K562 (cell line): Measurements from ENCODE around the gene TMEM158. TPM values are rescaled to one million over a fixed set of nuclear protein-coding genes. Genes with fewer than 3 reads are reported as not detected.

ENCODE experiments used
- ATAC-seq: fragments of 200-7000 bp; cut with Tn5 transposase; 3 replicates; pipeline ENCODE4 v1.9.1; 2020; ENCODE audit warnings: moderate library complexity
- BruUV-seq: library from RNA; stranded (reverse); fragments of 400-500 nt; replicated peaks from 2 replicates; lab custom pipeline; 2021; lab: Mats Ljungman, UMichigan
- CTCF ChIA-PET: fragments of 300-600 bp; formaldehyde crosslinking; extraction: SDS; loops from one replicate; lab custom pipeline; 2021; ENCODE audit warnings: low intra/inter-chr PET ratio; lab: Yijun Ruan, JAX
- POLR2A ChIA-PET: fragments of 300-600, 350-650 bp; sonication (Branson Sonifier 250); formaldehyde crosslinking; extraction: SDS; loops from one replicate; lab custom pipeline; 2021; ENCODE audit warnings: antibody characterized with exemption, inconsistent platforms; lab: Yijun Ruan, JAX
- DNase-seq, 4 experiments: peaks; one replicate each; pipeline versions ENCODE4 v3.0.0 to v3.0.0-alpha.2; 2011 to 2018; ENCODE audit warnings: low spot score in 3 of 4, mixed read lengths in 3 of 4; ENCODE audit errors: extremely low read depth in 1 of 4
- FAIRE-seq: peaks from 2 replicates; lab custom pipeline; 2011; peaks lifted over from hg19 to GRCh38; lab: Jason Lieb, UNC
- H2AFZ ChIP-seq: 2 replicates; pipeline ENCODE4 v1.6.0; 2011; ENCODE audit warnings: low read depth, low read length, control low read depth, inconsistent platforms
- H3K27ac ChIP-seq: fragments of 200-600 bp; 3 replicates; pipeline ENCODE4 v1.8.0; 2011; ENCODE audit warnings: low read depth, mild to moderate bottlenecking, control low read depth, inconsistent platforms, low read length, moderate library complexity, mixed read lengths; ENCODE audit errors: extremely low read depth
- H3K27me3 ChIP-seq, 2 experiments: fragments of 300-600 bp in 1 of 2; 2 replicates in 1 of 2; 3 replicates in 1 of 2; pipeline versions ENCODE4 v1.6.0 to v1.8.0; 2011; ENCODE audit warnings: inconsistent platforms in 2 of 2, low read length in 2 of 2, mild to moderate bottlenecking in 1 of 2, mixed read lengths in 1 of 2, moderate library complexity in 1 of 2; ENCODE audit not compliant: control insufficient read depth in 2 of 2, insufficient read depth in 2 of 2
- H3K36me3 ChIP-seq: fragments of 300-600 bp; 3 replicates; pipeline ENCODE4 v1.8.0; 2011; ENCODE audit warnings: mild to moderate bottlenecking, low read length, inconsistent platforms; ENCODE audit not compliant: control insufficient read depth, insufficient read depth
- H3K4me1 ChIP-seq, 2 experiments: fragments of 200-600 bp in 1 of 2; replicated peaks in 1 of 2; 2 replicates in 1 of 2; 3 replicates in 1 of 2; pipeline versions ENCODE4 v1.5.1 to v1.8.0; 2011; ENCODE audit warnings: inconsistent platforms in 2 of 2, low read length in 2 of 2, mild to moderate bottlenecking in 1 of 2, mixed read lengths in 1 of 2, moderate library complexity in 1 of 2; ENCODE audit not compliant: control insufficient read depth in 2 of 2, insufficient read depth in 2 of 2
- H3K4me2 ChIP-seq: 2 replicates; pipeline ENCODE4 v1.6.1; 2011; ENCODE audit warnings: low read length, control low read depth, inconsistent platforms, mixed read lengths; ENCODE audit not compliant: insufficient read depth
- H3K4me3 ChIP-seq: fragments of 200-600 bp; sonication (generic), shearing (Covaris generic); 2 replicates; pipeline ENCODE4 v1.5.1; 2016; ENCODE audit warnings: control low read depth, inconsistent platforms
- H3K79me2 ChIP-seq: fragments of 200-600 bp; 3 replicates; pipeline ENCODE4 v1.8.0; 2011; ENCODE audit warnings: low read length, inconsistent platforms; ENCODE audit not compliant: control insufficient read depth, insufficient read depth
- H3K9ac ChIP-seq, 2 experiments: 2 replicates each; pipeline versions ENCODE4 v1.6.0 to v1.6.1; 2011; ENCODE audit warnings: low read depth in 2 of 2, low read length in 2 of 2, control low read depth in 1 of 2, inconsistent platforms in 1 of 2, mild to moderate bottlenecking in 1 of 2, mixed read lengths in 1 of 2; ENCODE audit not compliant: insufficient read depth in 1 of 2
- H3K9me1 ChIP-seq: one replicate; pipeline ENCODE4 v1.6.0; 2011; ENCODE audit warnings: inconsistent platforms, mild to moderate bottlenecking, low read length, moderate library complexity; ENCODE audit not compliant: control insufficient read depth, insufficient read depth
- H3K9me3 ChIP-seq: replicated peaks from 2 replicates; pipeline ENCODE4 v1.5.1; 2011; ENCODE audit warnings: low read depth, low read length, inconsistent platforms; ENCODE audit not compliant: control insufficient read depth, insufficient read depth
- H4K20me1 ChIP-seq: replicated peaks from 2 replicates; pipeline ENCODE4 v1.6.1; 2011; ENCODE audit warnings: low read length, inconsistent platforms, mixed read lengths; ENCODE audit not compliant: control insufficient read depth, insufficient read depth
- ARHGAP35 ChIP-seq: fragments of 450-650 bp; IDR thresholded peaks from 2 replicates; pipeline ENCODE4 v1.6.1; 2018; ENCODE audit not compliant: partially characterized antibody
- BCL6 ChIP-seq: fragments of 250-450 bp; sonication (Bioruptor Pico); IDR thresholded peaks from 2 replicates; pipeline ENCODE4 v1.4.0; 2020
- ETS2 ChIP-seq: IDR thresholded peaks from 2 replicates; pipeline ENCODE4 v1.6.1; 2016; ENCODE audit warnings: borderline replicate concordance, missing genetic modification characterization, mild to moderate bottlenecking, moderate library complexity, missing compliant biosample characterization; ENCODE audit not compliant: poor library complexity, severe bottlenecking
- FOXM1 ChIP-seq, 2 experiments: fragments of 450-650 bp in 1 of 2; sonication (generic) in 1 of 2; formaldehyde crosslinking in 1 of 2; IDR thresholded peaks; 2 replicates each; pipeline versions ENCODE4 v1.6.1 to v1.9.0; 2017 to 2022; ENCODE audit warnings: low read depth in 2 of 2, mild to moderate bottlenecking in 2 of 2, missing genetic modification reagents in 1 of 2, moderate library complexity in 1 of 2
- IRF2 ChIP-seq: sonication (generic); formaldehyde crosslinking; IDR thresholded peaks from 2 replicates; pipeline ENCODE4 v1.8.1; 2022; ENCODE audit warnings: mild to moderate bottlenecking, missing genetic modification reagents
- RBM22 ChIP-seq: fragments of 200-400 bp; formaldehyde crosslinking; IDR thresholded peaks from 2 replicates; pipeline ENCODE4 v1.6.1; 2018; ENCODE audit warnings: low read length, low read depth; ENCODE audit not compliant: poor library complexity, severe bottlenecking
- TFE3 ChIP-seq: fragments of 450-650 bp; formaldehyde crosslinking; IDR thresholded peaks from 2 replicates; pipeline ENCODE4 v1.4.0; 2020; ENCODE audit warnings: mild to moderate bottlenecking, mixed read lengths
- ZFX ChIP-seq: sonication (generic); formaldehyde crosslinking; IDR thresholded peaks from 2 replicates; pipeline ENCODE4 v1.8.0; 2022; ENCODE audit warnings: mild to moderate bottlenecking, missing genetic modification reagents, moderate library complexity
- ZNF347 ChIP-seq: fragments of 450-650 bp; formaldehyde crosslinking; IDR thresholded peaks from 2 replicates; pipeline ENCODE4 v1.4.0; 2020; ENCODE audit warnings: low read depth, mild to moderate bottlenecking, moderate library complexity
- WGBS: fragments of 100-300 bp; shearing (Covaris generic); methylation state at CpG from one replicate; pipeline ENCODE4 v1.1.6; 2016; ENCODE audit warnings: low coverage, mixed read lengths; ENCODE audit not compliant: insufficient coverage; ENCODE audit errors: missing lambda C conversion rate; 5-methylcytosine and 5-hydroxymethylcytosine counted together
- in situ Hi-C: fragments of 300-500 bp; cut with MboI; formaldehyde crosslinking; loops from 4 replicates; pipeline ENCODE4 v1.15.0; 2018; ENCODE audit warnings: inconsistent platforms, mixed read lengths
- intact Hi-C: fragments of 100-400 bp; cut with micrococcal nuclease; formaldehyde crosslinking; loops from 2 replicates; pipeline ENCODE4 v1.14.2; 2022
- polyA plus RNA-seq, 8 experiments: library from polyadenylated mRNA; depleted of rRNA in 4 of 8; stranded (reverse) in 5 of 8; unstranded in 3 of 8; fragments of >200 nt; fragmentation: Nextera tagmentation in 2 of 8; fragmentation: Illumina TruSeq in 1 of 8; extraction: Ambion mirVana in 2 of 8; extraction: Trizol in 1 of 8; gene quantifications; 2 replicates each; pipeline versions ENCODE4 v1.2.1 to v1.2.3, GENCODE V29; 2011 to 2014; ENCODE audit warnings: inconsistent platforms in 1 of 8, missing spikeins in 1 of 8
- total RNA-seq, 7 experiments: library from RNA; depleted of rRNA in 6 of 7; stranded (reverse); fragments of >200 nt in 6 of 7; fragmentation: Illumina TruSeq in 2 of 7; extraction: Trizol in 2 of 7; gene quantifications; 2 replicates each; pipeline versions ENCODE4 v1.2.1 to v1.2.3, GENCODE V29; 2011 to 2021; ENCODE audit warnings: low replicate concordance in 1 of 7
- TF ChIP-seq, protein P1 (sequence below): fragments of 200-400 bp; formaldehyde crosslinking; IDR thresholded peaks from 2 replicates; pipeline ENCODE4 v1.6.1; 2017; ENCODE audit warnings: mild to moderate bottlenecking, low read depth, low read length, moderate library complexity
- TF ChIP-seq, protein P2 (sequence below), 2 experiments: fragments of 450-650 bp in 1 of 2; sonication (generic) in 1 of 2; formaldehyde crosslinking; conservative IDR thresholded peaks; 2 replicates each; pipeline versions ENCODE4 v1.4.0 to v1.8.1; 2020 to 2022; ENCODE audit warnings: mild to moderate bottlenecking in 1 of 2, missing genetic modification reagents in 1 of 2

TMEM158 gene
- total and polyA plus RNA-seq, 9 of the 15 experiments (the other 6 are each of a cell fraction or from before 2014, with no cell fraction given): 2.2 to 46.5 (median 8.4) TPM

- TF ChIP-seq TFE3 (CRISPR knock-in tag) (no peak), ETS2 (tag) (no peak)
- TF ChIP-seq, protein P1, sequence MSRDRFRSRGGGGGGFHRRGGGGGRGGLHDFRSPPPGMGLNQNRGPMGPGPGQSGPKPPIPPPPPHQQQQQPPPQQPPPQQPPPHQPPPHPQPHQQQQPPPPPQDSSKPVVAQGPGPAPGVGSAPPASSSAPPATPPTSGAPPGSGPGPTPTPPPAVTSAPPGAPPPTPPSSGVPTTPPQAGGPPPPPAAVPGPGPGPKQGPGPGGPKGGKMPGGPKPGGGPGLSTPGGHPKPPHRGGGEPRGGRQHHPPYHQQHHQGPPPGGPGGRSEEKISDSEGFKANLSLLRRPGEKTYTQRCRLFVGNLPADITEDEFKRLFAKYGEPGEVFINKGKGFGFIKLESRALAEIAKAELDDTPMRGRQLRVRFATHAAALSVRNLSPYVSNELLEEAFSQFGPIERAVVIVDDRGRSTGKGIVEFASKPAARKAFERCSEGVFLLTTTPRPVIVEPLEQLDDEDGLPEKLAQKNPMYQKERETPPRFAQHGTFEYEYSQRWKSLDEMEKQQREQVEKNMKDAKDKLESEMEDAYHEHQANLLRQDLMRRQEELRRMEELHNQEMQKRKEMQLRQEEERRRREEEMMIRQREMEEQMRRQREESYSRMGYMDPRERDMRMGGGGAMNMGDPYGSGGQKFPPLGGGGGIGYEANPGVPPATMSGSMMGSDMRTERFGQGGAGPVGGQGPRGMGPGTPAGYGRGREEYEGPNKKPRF: no peak
These were observed 18.3 kb upstream of the TMEM158 start (continued) for GRCh38 chr3:45244356-45244755.

GRCh38 chr3:45241206-45241605 is 15.1 kb upstream of the TMEM158 start:
- no peaks in the 10 kb centered on the region for H3K79me2 ChIP-seq
- no peak overlapping the region for H2AFZ ChIP-seq
- ChIA-PET POLR2A (interaction anchor here (0.8 kb wide), 1 partner anchor 338 kb away, joined by 3 read pairs; no protein-coding TSS in a partner anchor), CTCF (no interaction called here)
- DNase-seq (no peak), ATAC-seq (no peak), FAIRE-seq (no peak)
- no peak overlapping the region for H3K27ac ChIP-seq
- no peak overlapping the region for H3K4me3 ChIP-seq
- no peaks in the 10 kb centered on the region; the same call in 2 of the 3 replicates for H3K36me3 ChIP-seq
- peaks cover 0 to 8% of the 10 kb centered on the region in 2 experiments; a peak in 1 of 5 replicates for H3K27me3 ChIP-seq
- H3K4me1 ChIP-seq: no peaks in the 10 kb centered on the region; a peak in 1 of 5 replicates
- H3K9me3 ChIP-seq: peaks cover 4% of the 10 kb centered on the region; the same call in 1 of the 2 replicates
- BruUV-seq: no TSS peak
- no peak for TF ChIP-seq ZNF347 (CRISPR knock-in tag)
- no peak for TF ChIP-seq BCL6 (CRISPR knock-in tag)
- TF ChIP-seq ARHGAP35: no peak
- no peak for TF ChIP-seq RBM22
- no peak for TF ChIP-seq IRF2 (CRISPR knock-in tag)
- no peak for TF ChIP-seq ZFX (CRISPR knock-in tag)
- no peak for TF ChIP-seq FOXM1 (IDR thresholded peaks at IDR 0.05; ENCODE audit: low read depth)
- TF ChIP-seq FOXM1 (CRISPR knock-in tag; IDR thresholded peaks at IDR 0.05; ENCODE audit: low read depth): no peak
- TF ChIP-seq, protein P2, sequence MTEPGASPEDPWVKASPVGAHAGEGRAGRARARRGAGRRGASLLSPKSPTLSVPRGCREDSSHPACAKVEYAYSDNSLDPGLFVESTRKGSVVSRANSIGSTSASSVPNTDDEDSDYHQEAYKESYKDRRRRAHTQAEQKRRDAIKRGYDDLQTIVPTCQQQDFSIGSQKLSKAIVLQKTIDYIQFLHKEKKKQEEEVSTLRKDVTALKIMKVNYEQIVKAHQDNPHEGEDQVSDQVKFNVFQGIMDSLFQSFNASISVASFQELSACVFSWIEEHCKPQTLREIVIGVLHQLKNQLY (CRISPR knock-in tag; conservative IDR thresholded peaks at IDR 0.05): no peak
- H3K4me2 ChIP-seq: no peak overlapping the region
- H3K9ac ChIP-seq: no peak overlapping the region; a peak in 1 of 4 replicates
- no peaks in the 10 kb centered on the region for H3K9me1 ChIP-seq
- in situ Hi-C loops (no loop called here), intact Hi-C loops (no loop called here)
- no peaks in the 10 kb centered on the region for H4K20me1 ChIP-seq
- 8% methylated on average over 3 of the region's 3 CpGs for WGBS
